Lower lobe of right lung (tissue), 2 donors: Measurements from ENCODE around the gene ERBB3. TPM values are rescaled to one million over a fixed set of nuclear protein-coding genes. Genes with fewer than 3 reads are reported as not detected.
A peak's percentile ranks its signal among the peaks of the same experiment; 100 is the strongest.

Experiments used
- ATAC-seq, 2 donors: fragments of 200-7000 bp; cut with Tn5 transposase; one replicate each; pipeline ENCODE4 v1.9.1; 2020 to 2022; ENCODE audit warnings: mild to moderate bottlenecking in 2 of 2, moderate library complexity in 2 of 2
- DNase-seq: peaks from one replicate; pipeline ENCODE4 v3.0.0-alpha.2; 2020
- H3K27ac ChIP-seq: fragments of 200-600 bp; one replicate; pipeline ENCODE4 v1.8.0; 2022
- H3K27me3 ChIP-seq: fragments of 200-600 bp; one replicate; pipeline ENCODE4 v1.8.0; 2022; ENCODE audit warnings: low read depth
- H3K36me3 ChIP-seq: fragments of 200-600 bp; one replicate; pipeline ENCODE4 v1.8.0; 2022; ENCODE audit warnings: mild to moderate bottlenecking
- H3K4me1 ChIP-seq: fragments of 200-600 bp; one replicate; pipeline ENCODE4 v1.8.0; 2022
- H3K4me3 ChIP-seq: fragments of 200-600 bp; one replicate; pipeline ENCODE4 v1.8.0; 2022; ENCODE audit warnings: mild to moderate bottlenecking
- H3K9me3 ChIP-seq: fragments of 200-600 bp; one replicate; pipeline ENCODE4 v1.8.0; 2022
- intact Hi-C: fragments of 100-400 bp; cut with DNase I; formaldehyde crosslinking; loops from one replicate; pipeline ENCODE4 v1.11.0; 2022
- total RNA-seq: library from RNA; stranded (reverse); fragmentation: NEBNext Ultra II Directional; extraction: Animal tissue kit (Norgen Biotek cat#: 25700); gene quantifications from one replicate; pipeline ENCODE4 v1.2.1, GENCODE V29; 2021
- TF ChIP-seq, protein P1 (sequence below): fragments of 200-600 bp; IDR thresholded peaks from one replicate; pipeline ENCODE4 v1.8.0; 2022; ENCODE audit warnings: antibody characterized with exemption, mild to moderate bottlenecking
- donor health status: DM: no; HTN: yes; CAD: no; lungs with severe emphysema.

The ERBB3 gene
- total RNA-seq, 1 donor from 2014 or later = 80.5 TPM

DNA sequence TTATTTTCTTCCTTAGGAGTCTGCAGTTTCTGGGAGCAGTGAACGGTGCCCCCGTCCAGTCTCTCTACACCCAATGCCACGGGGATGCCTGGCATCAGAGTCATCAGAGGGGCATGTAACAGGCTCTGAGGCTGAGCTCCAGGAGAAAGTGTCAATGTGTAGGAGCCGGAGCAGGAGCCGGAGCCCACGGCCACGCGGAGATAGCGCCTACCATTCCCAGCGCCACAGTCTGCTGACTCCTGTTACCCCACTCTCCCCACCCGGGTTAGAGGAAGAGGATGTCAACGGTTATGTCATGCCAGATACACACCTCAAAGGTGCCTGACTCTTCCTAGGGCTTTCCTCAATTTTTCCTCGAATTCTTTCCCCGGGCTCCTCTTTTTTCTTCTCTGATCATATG is 21.1 kb downstream of the ERBB3 start:
- TF ChIP-seq, protein P1, sequence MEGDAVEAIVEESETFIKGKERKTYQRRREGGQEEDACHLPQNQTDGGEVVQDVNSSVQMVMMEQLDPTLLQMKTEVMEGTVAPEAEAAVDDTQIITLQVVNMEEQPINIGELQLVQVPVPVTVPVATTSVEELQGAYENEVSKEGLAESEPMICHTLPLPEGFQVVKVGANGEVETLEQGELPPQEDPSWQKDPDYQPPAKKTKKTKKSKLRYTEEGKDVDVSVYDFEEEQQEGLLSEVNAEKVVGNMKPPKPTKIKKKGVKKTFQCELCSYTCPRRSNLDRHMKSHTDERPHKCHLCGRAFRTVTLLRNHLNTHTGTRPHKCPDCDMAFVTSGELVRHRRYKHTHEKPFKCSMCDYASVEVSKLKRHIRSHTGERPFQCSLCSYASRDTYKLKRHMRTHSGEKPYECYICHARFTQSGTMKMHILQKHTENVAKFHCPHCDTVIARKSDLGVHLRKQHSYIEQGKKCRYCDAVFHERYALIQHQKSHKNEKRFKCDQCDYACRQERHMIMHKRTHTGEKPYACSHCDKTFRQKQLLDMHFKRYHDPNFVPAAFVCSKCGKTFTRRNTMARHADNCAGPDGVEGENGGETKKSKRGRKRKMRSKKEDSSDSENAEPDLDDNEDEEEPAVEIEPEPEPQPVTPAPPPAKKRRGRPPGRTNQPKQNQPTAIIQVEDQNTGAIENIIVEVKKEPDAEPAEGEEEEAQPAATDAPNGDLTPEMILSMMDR = no peak
- no peak for DNase-seq
- Histone ChIP-seq H3K27me3 (peaks cover 2% of the 10 kb centered on the region), H3K36me3 (peaks cover 23% of the 10 kb centered on the region), H3K4me3 (no peak overlapping the region), H3K4me1 (peaks cover 20% of the 10 kb centered on the region), H3K27ac (no peak overlapping the region), H3K9me3 (no peaks in the 10 kb centered on the region)
- no peak for ATAC-seq
- intact Hi-C loops = no loop called here

DNA sequence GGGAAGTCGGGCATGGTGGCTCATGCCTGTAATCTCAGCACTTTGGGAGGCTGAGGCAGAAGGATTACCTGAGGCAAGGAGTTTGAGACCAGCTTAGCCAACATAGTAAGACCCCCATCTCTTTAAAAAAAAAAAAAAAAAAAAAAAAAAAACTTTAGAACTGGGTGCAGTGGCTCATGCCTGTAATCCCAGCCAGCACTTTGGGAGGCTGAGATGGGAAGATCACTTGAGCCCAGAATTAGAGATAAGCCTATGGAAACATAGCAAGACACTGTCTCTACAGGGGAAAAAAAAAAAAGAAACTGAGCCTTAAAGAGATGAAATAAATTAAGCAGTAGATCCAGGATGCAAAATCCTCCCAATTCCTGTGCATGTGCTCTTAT is 22.7 kb downstream of the ERBB3 start:
- TF ChIP-seq, protein P1 = no peak
- DNase-seq (no peak), ATAC-seq (no peak)
- H3K4me3 ChIP-seq = no peak overlapping the region
- H3K9me3 ChIP-seq = no peaks in the 10 kb centered on the region
- H3K36me3 ChIP-seq = peaks cover 29% of the 10 kb centered on the region
- no peaks in the 10 kb centered on the region for H3K27me3 ChIP-seq
- H3K4me1 ChIP-seq = peaks cover 28% of the 10 kb centered on the region
- intact Hi-C loops = no loop called here
- H3K27ac ChIP-seq = no peak overlapping the region

DNA sequence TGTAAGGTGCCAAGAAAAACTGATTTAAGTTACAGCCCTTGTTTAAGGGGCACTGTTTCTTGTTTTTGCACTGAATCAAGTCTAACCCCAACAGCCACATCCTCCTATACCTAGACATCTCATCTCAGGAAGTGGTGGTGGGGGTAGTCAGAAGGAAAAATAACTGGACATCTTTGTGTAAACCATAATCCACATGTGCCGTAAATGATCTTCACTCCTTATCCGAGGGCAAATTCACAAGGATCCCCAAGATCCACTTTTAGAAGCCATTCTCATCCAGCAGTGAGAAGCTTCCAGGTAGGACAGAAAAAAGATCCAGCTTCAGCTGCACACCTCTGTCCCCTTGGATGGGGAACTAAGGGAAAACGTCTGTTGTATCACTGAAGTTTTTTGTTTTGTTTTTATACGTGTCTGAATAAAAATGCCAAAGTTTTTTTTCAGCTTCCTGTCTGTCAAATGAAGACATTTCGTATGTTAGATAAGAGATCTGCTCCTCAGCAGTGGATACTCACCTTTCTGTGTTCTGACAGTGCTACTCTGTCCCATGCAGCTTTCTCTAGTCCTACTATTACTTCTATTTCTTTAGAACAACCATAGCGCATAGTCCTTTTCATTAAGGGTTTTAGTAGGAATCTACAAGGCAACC is 23.2 kb downstream of the ERBB3 start:
- Histone ChIP-seq H3K4me1 (peaks cover 28% of the 10 kb centered on the region), H3K27ac (peak overlapping the region; percentile 84), H3K9me3 (no peaks in the 10 kb centered on the region), H3K36me3 (peaks cover 35% of the 10 kb centered on the region), H3K27me3 (no peaks in the 10 kb centered on the region), H3K4me3 (peak overlapping the region; percentile 95)
- no peak for ATAC-seq
- TF ChIP-seq, protein P1 = no peak
- DNase-seq = no peak
- intact Hi-C loops = no loop called here

DNA sequence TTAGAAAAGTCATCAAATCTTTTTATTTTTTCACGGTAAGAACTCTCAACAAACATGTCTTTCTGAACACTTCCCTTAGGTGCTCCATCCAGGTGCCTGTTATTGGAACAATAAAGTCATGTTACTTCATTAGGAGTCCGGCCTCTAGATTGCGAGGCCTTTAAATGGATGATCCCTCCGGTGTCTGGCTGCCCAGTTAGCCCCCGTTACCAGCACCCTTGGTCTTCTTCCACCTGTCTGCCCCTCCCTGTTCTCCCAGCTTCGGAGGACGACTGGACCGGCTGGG is 23.8 kb downstream of the ERBB3 start:
- H3K36me3 ChIP-seq = peaks cover 36% of the 10 kb centered on the region
- H3K27ac ChIP-seq = peak overlapping the region; percentile 84
- intact Hi-C loops = no loop called here
- peak overlapping the region; percentile 95 for H3K4me3 ChIP-seq
- TF ChIP-seq, protein P1 = no peak
- ATAC-seq (no peak), DNase-seq (no peak)
- peaks cover 28% of the 10 kb centered on the region for H3K4me1 ChIP-seq
- H3K27me3 ChIP-seq = no peaks in the 10 kb centered on the region
- H3K9me3 ChIP-seq = no peaks in the 10 kb centered on the region

DNA sequence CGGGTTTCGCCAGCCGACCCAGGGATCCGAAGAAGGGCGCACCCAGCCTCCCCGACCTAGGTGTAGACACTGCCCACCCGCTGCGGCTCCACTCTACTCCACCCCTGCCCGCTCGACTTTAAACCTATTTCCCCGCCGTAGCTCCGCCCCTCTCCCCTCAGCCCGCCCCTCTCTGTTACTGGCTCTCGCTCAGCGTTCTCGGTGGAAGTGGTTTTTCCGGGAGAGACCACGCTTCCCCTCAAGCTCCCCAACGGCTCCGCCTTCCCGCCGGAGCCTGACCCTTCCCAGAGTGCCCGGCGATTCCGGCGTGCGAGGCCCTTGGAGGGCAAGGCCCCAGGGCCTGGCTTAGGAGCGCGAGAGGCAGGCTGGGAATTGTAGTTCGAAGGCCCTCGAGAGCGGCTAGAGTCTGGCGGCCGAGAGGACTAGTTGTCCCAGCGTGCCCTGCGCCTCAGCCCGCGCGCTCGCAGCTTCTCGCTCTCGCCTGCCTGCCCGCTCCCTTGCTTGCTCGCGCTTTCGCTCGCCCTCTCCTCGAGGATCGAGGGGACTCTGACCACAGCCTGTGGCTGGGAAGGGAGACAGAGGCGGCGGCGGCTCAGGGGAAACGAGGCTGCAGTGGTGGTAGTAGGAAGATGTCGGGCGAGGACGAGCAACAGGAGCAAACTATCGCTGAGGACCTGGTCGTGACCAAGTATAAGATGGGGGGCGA is 24.3 kb downstream of the ERBB3 start, which contains the start of gene PA2G4:
Gene PA2G4 (plus strand): TSS at position 451 of the 706 bp plus-strand sequence. CDS start 179 bp downstream, at position 630.
- H3K9me3 ChIP-seq = no peaks in the 10 kb centered on the region
- peaks cover 41% of the 10 kb centered on the region for H3K36me3 ChIP-seq
- H3K4me3 ChIP-seq = peak within 1 kb of the TSS; percentile 95
- no peaks in the 10 kb centered on the region for H3K27me3 ChIP-seq
- DNase-seq (peak; percentile 99), ATAC-seq (peak; percentile 98)
- TF ChIP-seq, protein P1 = no peak
- peak within 1 kb of the TSS; percentile 85 for H3K27ac ChIP-seq
- peaks cover 28% of the 10 kb centered on the region for H3K4me1 ChIP-seq
- intact Hi-C loops = no loop called here
